Measurements from ENCODE around the gene REXO4. TPM values are rescaled to one million over a fixed set of nuclear protein-coding genes. Genes with fewer than 3 reads are reported as not detected.

The REXO4 gene
- total and polyA plus RNA-seq, 9 of the 15 experiments (the other 6 are each of a cell fraction or from before 2014, with no cell fraction given), result 3.4 to 72.9 (median 31.1) TPM

DNA sequence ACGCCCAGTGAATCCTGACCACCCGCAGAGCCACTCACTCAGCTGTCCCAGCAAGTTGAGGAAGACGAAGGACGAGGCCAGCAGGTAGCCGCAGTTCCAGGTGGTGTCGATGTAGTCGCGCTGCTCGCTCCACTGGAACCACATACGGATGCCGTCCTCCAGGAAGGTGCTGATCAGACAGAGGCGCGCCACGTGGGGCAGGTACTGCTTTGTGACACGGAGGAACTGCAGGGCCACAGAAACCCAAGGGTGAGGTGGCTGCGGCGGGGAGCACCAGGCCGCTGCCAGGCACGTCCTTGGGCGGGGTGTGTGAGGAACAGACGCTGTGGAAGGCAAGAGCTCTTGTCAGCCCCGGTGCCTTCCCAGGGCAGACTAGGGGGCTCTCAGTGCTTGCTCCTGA, 50.6 kb downstream of the REXO4 start:
- no peak for DNase-seq (ENCODE audit: extremely low read depth in 1 of 4, low spot score in 3 of 4)
- no peak for FAIRE-seq
- H3K9me3 ChIP-seq (replicated peaks; ENCODE audit: control insufficient read depth, insufficient read depth, low read depth, low read length), result no peaks in the 10 kb centered on the region
- ChIA-PET CTCF (ENCODE audit: low intra/inter-chr PET ratio) (no interaction called here), POLR2A (interaction anchor here (1.1 to 8.5 kb wide), 3 partner anchors 7 to 12 kb away, joined by 3 to 109 read pairs (median 81); partner anchors contain the start of genes STKLD1, SURF1, SURF2 and SURF4)
- no peak overlapping the region for H2AFZ ChIP-seq (ENCODE audit: low read depth, low read length)
- H3K4me3 ChIP-seq, result no peak overlapping the region
- H3K27me3 ChIP-seq (ENCODE audit: control insufficient read depth in 2 of 2, insufficient read depth in 2 of 2, low read length in 2 of 2), result no peaks in the 10 kb centered on the region
- peaks cover 34% of the 10 kb centered on the region for H3K9me1 ChIP-seq (ENCODE audit: control insufficient read depth, insufficient read depth, low read length)
- H3K27ac ChIP-seq (ENCODE audit: extremely low read depth, low read depth, low read length), result no peak overlapping the region
- intact Hi-C loops (cut with micrococcal nuclease), result no loop called here
- H3K79me2 ChIP-seq (ENCODE audit: control insufficient read depth, insufficient read depth, low read length), result peaks cover 60% of the 10 kb centered on the region
- H3K36me3 ChIP-seq (ENCODE audit: control insufficient read depth, insufficient read depth, low read length), result peaks cover 98% of the 10 kb centered on the region
- no peak overlapping the region for H3K4me2 ChIP-seq (ENCODE audit: insufficient read depth, low read length)
- ATAC-seq, result no peak
- peaks cover 16 to 25% of the 10 kb centered on the region in 2 experiments; a peak in 4 of 5 replicates for H3K4me1 ChIP-seq (replicated peaks in 1 of 2; ENCODE audit: control insufficient read depth in 2 of 2, insufficient read depth in 2 of 2, low read length in 2 of 2)
- TF ChIP-seq POLR2G (IDR thresholded peaks at IDR 0.05; ENCODE audit: low read depth, low read length), result peak; percentile 44; the same call in 1 of the 2 replicates
- no peak for TF ChIP-seq FOXM1 (IDR thresholded peaks at IDR 0.05; ENCODE audit: low read depth)
- TF ChIP-seq FOXM1 (CRISPR knock-in tag; IDR thresholded peaks at IDR 0.05; ENCODE audit: low read depth), result no peak
- TF ChIP-seq RBFOX2 (IDR thresholded peaks at IDR 0.05; ENCODE audit: low read depth, low read length), result peak; percentile 54; the same call in 1 of the 2 replicates
- peaks cover 63% of the 10 kb centered on the region for H4K20me1 ChIP-seq (replicated peaks; ENCODE audit: control insufficient read depth, insufficient read depth, low read length)
- in situ Hi-C loops (cut with MboI), result no loop called here
- BruUV-seq (replicated peaks), result no TSS peak
- H3K9ac ChIP-seq (ENCODE audit: insufficient read depth in 1 of 2, low read depth in 2 of 2, low read length in 2 of 2), result no peak overlapping the region
- WGBS (ENCODE audit: insufficient coverage, low coverage, missing lambda C conversion rate), result 97% methylated on average over 21 of the region's 22 CpGs

DNA sequence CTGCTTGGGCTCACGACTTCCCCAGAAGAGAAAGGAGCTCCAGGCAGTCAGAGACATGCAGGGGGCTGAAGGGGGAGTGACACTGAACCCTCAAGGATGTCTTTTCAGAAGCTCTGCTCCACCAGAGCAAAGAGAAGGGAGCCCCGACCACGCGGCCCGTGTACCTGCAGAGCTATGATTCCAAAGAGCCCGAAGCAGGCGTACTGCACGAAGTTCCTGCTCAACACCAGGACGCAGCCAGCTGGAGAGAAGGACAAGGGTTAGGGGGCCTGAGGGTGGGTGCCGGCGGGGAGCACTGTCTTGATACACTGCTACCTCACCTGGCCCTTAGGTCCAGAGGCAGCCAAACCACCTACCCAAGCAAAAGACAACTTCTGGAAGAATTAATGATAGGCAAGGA, 51.4 kb downstream of the REXO4 start:
- H3K36me3 ChIP-seq (ENCODE audit: control insufficient read depth, insufficient read depth, low read length), result peaks cover 98% of the 10 kb centered on the region
- CTCF ChIA-PET (ENCODE audit: low intra/inter-chr PET ratio), result no interaction called here
- H3K9me3 ChIP-seq (replicated peaks; ENCODE audit: control insufficient read depth, insufficient read depth, low read depth, low read length), result no peaks in the 10 kb centered on the region
- TF ChIP-seq ZNF197 (CRISPR knock-in tag; IDR thresholded peaks at IDR 0.05; ENCODE audit: low read depth) (no peak), OTX1 (CRISPR knock-in tag; IDR thresholded peaks at IDR 0.05) (no peak), TCF7L2 (IDR thresholded peaks at IDR 0.05; ENCODE audit: low read depth, low read length) (no peak), FOXJ3 (CRISPR knock-in tag; IDR thresholded peaks at IDR 0.05) (no peak), RBM34 (IDR thresholded peaks at IDR 0.05; ENCODE audit: borderline replicate concordance, insufficient read depth, low read length) (no peak)
- TF ChIP-seq, protein P1, sequence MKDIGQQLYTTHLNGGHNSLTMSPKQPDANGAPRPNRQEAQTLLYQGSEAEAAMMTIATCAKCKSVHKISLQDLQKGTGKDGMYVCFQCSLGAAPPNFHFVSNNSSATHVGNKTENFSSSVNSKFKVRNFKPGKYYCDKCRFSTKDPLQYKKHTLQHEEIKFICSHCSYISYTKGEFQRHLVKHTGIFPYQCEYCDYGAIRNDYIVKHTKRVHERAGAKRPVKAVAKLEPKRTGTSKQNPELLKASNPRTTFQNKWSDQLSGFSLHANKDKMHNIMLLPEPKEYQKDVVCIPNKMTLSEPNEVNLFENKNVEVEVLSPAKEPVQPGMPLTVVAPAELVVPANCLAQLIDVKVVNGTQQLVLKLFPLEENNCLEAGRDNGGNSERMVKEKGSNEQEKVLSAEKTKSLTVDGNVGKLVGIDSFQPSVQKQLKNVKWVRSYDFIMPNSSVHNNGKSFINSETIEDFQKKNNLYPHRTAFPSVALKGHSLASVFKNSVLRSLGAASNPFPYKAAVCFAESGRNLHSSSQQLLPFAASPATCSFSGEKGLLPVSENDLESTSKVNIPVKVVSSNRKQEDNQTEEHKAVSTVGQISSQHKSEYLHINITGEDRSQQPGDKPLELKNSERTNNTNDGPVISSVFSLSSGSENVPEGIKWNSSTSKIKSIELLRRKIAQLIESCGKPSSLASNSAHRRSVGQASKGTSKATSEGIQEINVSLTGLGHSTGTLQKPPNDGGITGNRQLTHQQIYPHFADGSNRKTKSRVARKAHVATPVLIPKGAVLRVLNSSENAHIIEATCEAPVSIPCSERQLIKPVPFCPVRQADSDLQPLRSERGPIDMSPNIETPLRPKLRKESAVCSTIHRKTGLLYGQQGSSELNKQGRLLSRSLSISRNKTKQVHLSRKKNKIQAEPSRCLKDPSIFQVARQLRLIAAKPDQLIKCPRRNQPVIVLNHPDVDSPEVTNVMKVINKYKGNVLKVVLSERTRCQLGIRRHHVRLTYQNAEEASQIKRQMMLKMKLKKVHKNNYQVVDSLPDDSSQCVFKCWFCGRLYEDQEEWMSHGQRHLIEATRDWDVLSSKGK (CRISPR knock-in tag; IDR thresholded peaks at IDR 0.05), result no peak
- intact Hi-C loops (cut with micrococcal nuclease), result no loop called here
- no peak for FAIRE-seq
- H3K4me1 ChIP-seq (replicated peaks in 1 of 2; ENCODE audit: control insufficient read depth in 2 of 2, insufficient read depth in 2 of 2, low read length in 2 of 2), result peaks cover 9 to 18% of the 10 kb centered on the region in 2 experiments; a peak in 4 of 5 replicates
- H3K79me2 ChIP-seq (ENCODE audit: control insufficient read depth, insufficient read depth, low read length), result peaks cover 53% of the 10 kb centered on the region
- in situ Hi-C loops (cut with MboI), result no loop called here
- H2AFZ ChIP-seq (ENCODE audit: low read depth, low read length), result no peak overlapping the region
- no peak overlapping the region for H3K4me3 ChIP-seq
- H3K27me3 ChIP-seq (ENCODE audit: control insufficient read depth in 2 of 2, insufficient read depth in 2 of 2, low read length in 2 of 2), result no peaks in the 10 kb centered on the region
- H3K4me2 ChIP-seq (ENCODE audit: insufficient read depth, low read length), result no peak overlapping the region
- H3K9me1 ChIP-seq (ENCODE audit: control insufficient read depth, insufficient read depth, low read length), result peaks cover 26% of the 10 kb centered on the region
- peaks cover 59% of the 10 kb centered on the region for H4K20me1 ChIP-seq (replicated peaks; ENCODE audit: control insufficient read depth, insufficient read depth, low read length)
- WGBS (ENCODE audit: insufficient coverage, low coverage, missing lambda C conversion rate), result 95% methylated on average over 11 of the region's 11 CpGs
- DNase-seq (ENCODE audit: extremely low read depth in 1 of 4, low spot score in 3 of 4), result no peak
- H3K27ac ChIP-seq (ENCODE audit: extremely low read depth, low read depth, low read length), result no peak overlapping the region; the same call in 2 of the 3 replicates
- POLR2A ChIA-PET, result interaction anchor here (0.8 to 6.3 kb wide), 7 partner anchors 8 to 213 kb away, joined by 3 to 81 read pairs (median 4); partner anchors contain the start of genes MED22, RPL7A, STKLD1 and SURF1
- H3K9ac ChIP-seq (ENCODE audit: insufficient read depth in 1 of 2, low read depth in 2 of 2, low read length in 2 of 2), result no peak overlapping the region
- ATAC-seq, result no peak
- BruUV-seq (replicated peaks), result no TSS peak
